AG09319 (cell line): ENCODE data around the gene AHNAK.

Experiments used
- DNase-seq: peaks from one replicate; pipeline ENCODE4 v3.0.0-alpha.2; 2010; ENCODE audit warnings: low read depth; ENCODE audit errors: extremely low read depth
- TF ChIP-seq, protein P1 (sequence below): IDR thresholded peaks from 2 replicates; pipeline ENCODE4 v1.5.1; 2011; ENCODE audit warnings: low read depth, mild to moderate bottlenecking, inconsistent platforms, low read length, moderate library complexity

AHNAK gene

DNA sequence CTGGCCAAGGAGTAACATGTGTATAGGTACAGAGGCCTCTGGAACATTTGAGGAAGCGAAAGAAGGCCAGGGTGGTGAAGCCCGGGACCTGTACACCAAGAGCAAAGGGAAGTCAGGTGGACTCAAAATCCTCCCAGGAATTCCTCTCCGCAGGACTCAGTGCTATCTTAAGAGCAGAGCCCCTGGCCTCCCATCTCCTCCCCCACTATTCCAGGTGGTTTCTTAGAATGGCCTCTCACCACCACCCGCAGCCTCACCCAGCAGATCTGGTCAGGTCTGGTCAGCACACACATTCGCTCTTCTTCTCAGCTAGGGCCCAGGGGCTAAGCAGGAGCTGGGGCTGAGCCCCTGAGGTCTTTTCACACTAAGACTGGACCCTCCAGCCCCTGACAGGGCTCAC lies 68.7 kb downstream of the AHNAK start:
- no peak for DNase-seq
- TF ChIP-seq, protein P1, sequence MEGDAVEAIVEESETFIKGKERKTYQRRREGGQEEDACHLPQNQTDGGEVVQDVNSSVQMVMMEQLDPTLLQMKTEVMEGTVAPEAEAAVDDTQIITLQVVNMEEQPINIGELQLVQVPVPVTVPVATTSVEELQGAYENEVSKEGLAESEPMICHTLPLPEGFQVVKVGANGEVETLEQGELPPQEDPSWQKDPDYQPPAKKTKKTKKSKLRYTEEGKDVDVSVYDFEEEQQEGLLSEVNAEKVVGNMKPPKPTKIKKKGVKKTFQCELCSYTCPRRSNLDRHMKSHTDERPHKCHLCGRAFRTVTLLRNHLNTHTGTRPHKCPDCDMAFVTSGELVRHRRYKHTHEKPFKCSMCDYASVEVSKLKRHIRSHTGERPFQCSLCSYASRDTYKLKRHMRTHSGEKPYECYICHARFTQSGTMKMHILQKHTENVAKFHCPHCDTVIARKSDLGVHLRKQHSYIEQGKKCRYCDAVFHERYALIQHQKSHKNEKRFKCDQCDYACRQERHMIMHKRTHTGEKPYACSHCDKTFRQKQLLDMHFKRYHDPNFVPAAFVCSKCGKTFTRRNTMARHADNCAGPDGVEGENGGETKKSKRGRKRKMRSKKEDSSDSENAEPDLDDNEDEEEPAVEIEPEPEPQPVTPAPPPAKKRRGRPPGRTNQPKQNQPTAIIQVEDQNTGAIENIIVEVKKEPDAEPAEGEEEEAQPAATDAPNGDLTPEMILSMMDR = no peak

DNA sequence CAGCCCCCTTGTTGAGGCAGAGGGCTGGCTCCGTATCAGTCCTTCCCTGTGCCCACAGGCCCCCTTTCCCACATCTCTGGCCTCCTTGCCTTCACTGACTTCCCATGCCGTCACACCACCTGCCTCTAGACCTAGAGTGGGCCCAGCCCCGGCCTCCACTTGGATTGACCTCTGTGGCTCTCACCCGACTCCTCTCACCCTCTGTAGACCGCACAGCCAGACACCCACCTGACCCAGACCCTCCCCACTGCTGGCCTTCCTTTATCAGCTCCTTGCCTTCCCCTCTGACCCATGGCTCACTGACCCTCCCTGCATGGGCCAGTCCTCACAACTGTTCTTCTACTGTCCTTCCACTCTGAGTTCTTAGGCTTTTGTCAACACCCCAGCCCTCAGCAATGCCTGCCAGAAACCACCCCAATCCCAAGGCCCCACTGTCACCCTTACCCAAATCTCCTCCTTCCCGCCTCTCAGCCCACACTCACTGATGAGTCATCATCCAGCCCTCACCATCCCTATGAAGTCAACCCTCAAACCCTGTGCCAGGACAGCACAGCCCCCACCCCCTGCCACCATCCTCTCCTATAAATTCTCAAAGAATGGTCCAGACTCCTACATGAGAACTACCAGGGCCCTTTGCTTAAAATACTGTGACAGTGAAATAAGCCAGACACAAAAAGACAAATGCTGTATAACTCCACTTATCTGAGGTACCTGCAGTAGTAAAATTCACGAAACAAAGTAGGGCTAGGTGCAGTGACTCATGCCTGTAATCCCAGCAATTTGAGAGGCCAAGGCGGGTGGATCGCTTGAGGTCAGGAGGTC lies 74.3 kb downstream of the AHNAK start:
- no peak for DNase-seq
- TF ChIP-seq, protein P1 = no peak

DNA sequence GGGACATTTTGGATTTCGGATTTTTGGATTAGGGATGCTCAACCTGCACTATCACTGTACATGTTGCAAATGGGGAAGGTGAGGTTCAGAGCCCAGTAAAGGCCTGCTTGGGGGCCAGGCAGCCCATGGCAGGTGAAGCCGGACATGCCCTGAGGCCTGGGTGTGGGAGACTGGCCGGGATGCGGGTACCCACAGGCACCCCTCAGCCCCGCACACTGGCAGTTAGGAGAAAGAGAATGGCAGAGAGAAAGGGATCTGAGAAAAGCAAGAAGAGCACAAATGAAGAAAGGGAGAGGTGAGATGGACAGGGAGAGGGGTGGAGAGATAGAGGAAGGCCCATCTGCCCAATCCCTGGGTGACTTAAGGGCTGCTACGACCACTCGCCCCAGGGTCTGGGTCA lies 75.0 kb downstream of the AHNAK start:
- TF ChIP-seq, protein P1 = no peak
- no peak for DNase-seq

DNA sequence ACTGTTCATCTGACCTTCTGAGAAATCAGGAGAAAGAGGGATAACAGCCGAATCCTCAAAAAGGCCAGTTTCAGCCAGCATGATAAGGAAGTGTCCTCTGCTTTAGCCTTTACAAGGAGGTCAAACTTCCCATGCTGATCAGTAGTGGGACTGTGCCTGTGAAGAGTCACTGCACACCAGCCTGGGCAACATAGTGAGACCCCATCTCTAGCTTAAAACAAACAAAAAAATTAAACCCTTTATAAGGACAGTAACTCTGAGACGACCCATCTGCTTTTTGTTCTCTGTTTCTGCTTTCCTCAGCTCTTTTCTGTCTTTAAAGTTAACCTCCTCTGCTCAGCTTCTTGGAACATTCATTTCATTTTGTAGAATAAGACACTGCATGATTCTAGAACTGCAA lies 78.0 kb downstream of the AHNAK start:
- no peak for DNase-seq
- TF ChIP-seq, protein P1 = no peak

DNA sequence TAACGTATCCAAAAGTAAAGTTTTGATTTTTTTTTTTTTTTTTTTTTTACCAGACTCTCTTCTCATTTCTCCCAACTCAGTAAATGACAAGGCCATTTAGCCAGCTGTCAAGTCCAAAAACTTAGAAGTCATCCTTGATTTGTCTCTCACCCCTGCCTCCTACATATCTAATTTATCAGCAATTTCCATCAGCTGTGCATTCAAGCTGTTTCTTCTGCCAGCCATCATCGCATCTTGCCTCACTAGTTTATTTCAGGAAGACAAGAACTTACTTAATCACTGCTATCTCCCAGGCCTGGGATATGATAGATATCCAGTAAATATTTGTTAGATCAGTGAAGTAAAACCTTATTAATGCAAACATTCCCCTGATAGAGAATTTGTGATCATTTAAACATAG lies 80.2 kb downstream of the AHNAK start:
- no peak for DNase-seq
- TF ChIP-seq, protein P1 = no peak

DNA sequence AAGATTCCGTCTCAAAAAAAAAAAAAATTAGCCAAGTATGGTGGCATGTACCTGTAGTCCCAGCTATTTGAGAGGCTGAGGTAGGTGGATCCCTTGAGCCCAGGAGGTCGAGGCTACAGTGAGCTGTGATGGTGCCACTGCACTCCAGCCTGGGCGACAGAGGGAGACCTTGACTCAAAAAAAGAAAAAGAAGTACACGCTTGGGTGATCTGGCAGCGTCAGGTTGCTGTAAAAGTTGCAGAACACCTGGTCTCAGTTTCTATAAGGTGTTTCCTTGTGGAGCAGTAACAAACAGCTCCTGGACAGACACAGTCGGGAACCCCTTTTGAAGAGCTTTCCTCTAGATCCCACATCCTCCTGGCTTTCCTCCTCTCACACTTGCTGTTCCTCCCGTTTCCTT lies 82.0 kb downstream of the AHNAK start:
- no peak for DNase-seq
- TF ChIP-seq, protein P1 = no peak

DNA sequence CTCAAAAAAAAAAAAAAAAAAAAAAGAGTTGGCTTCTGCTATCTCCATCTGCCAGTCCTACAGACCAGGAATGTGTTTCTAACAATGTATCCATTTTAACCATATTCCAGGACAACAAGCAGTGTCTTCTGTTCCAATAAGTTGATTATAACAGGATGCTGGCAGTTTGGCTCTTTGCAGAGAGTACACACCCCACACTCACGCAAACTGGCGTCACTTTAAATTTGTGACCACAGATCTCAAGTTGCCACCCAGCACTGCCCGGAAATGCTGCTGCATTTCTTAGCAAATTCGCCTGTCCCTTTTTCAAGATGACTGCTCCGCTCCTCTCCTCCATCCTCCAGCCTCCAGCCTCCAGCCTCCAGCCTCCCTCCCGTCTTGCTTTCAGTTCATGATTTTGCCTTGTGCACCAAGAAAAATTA lies 83.5 kb downstream of the AHNAK start:
- DNase-seq = no peak
- TF ChIP-seq, protein P1 = no peak
